Hepatocyte (in vitro differentiated cells): Measurements from ENCODE around the gene PIEZO1.

Experiments used
- EZH2 ChIP-seq: fragments of 200-600 bp; sonication (generic); IDR thresholded peaks from 2 replicates; pipeline ENCODE4 v1.6.1; 2016; ENCODE audit warnings: antibody characterized with exemption, mild to moderate bottlenecking, borderline replicate concordance
- EZH2phosphoT487 ChIP-seq: fragments of 200-600 bp; sonication (generic); IDR thresholded peaks from one replicate; pipeline ENCODE4 v1.6.1; 2018; ENCODE audit warnings: antibody characterized with exemption, mild to moderate bottlenecking, low read depth, moderate library complexity; ENCODE audit not compliant: unreplicated experiment, severe bottlenecking
- TF ChIP-seq, protein P1 (sequence below): fragments of 200-600 bp; sonication (generic); IDR thresholded peaks from 2 replicates; pipeline ENCODE4 v1.5.1; 2016; ENCODE audit warnings: antibody characterized with exemption, mild to moderate bottlenecking; ENCODE audit not compliant: poor library complexity

- TF ChIP-seq, protein P1, sequence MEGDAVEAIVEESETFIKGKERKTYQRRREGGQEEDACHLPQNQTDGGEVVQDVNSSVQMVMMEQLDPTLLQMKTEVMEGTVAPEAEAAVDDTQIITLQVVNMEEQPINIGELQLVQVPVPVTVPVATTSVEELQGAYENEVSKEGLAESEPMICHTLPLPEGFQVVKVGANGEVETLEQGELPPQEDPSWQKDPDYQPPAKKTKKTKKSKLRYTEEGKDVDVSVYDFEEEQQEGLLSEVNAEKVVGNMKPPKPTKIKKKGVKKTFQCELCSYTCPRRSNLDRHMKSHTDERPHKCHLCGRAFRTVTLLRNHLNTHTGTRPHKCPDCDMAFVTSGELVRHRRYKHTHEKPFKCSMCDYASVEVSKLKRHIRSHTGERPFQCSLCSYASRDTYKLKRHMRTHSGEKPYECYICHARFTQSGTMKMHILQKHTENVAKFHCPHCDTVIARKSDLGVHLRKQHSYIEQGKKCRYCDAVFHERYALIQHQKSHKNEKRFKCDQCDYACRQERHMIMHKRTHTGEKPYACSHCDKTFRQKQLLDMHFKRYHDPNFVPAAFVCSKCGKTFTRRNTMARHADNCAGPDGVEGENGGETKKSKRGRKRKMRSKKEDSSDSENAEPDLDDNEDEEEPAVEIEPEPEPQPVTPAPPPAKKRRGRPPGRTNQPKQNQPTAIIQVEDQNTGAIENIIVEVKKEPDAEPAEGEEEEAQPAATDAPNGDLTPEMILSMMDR = no peak
- no peak for TF ChIP-seq EZH2
- TF ChIP-seq EZH2phosphoT487 = no peak
Measured at GRCh38 chr16:88705801-88706228, 79.2 kb downstream of the PIEZO1 start.
